Fibroblast of lung (primary cell): ENCODE data around the gene KLK14.

Source experiments
- EZH2 ChIP-seq: IDR thresholded peaks from 2 replicates; pipeline ENCODE4 v1.5.1; 2012; ENCODE audit warnings: low read length, control low read depth, mild to moderate bottlenecking; ENCODE audit errors: missing control alignments
- TF ChIP-seq, protein P1 (sequence below), 2 donors: IDR thresholded peaks in 1 of 2; conservative IDR thresholded peaks in 1 of 2; 1 replicate in 1 of 2; 2 replicates in 1 of 2; pipeline ENCODE4 v1.5.1; 2011 to 2012; ENCODE audit warnings: low read length in 2 of 2, control low read depth in 1 of 2, inconsistent platforms in 1 of 2, low read depth in 1 of 2, mild to moderate bottlenecking in 1 of 2

DNA sequence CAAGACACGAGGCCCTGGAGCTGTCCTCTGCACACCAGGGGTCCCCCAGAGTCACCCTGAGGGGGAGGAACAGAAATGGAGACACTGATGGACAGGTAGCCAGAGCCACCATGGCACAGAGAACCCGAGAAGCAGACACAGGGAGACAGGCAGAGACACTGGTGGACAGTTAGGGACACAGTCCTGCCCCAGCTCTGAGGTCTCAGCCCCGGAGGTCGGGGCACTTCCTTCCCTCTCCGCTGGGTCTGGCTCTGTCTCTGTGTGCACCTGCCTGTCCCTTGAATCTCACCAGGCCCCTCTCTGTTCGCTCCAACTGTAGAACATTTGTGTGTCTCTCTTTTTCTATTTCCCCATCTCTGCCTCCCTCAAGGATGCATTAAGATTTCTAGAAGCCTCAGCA, 4.6 kb downstream of the KLK14 start:
- TF ChIP-seq EZH2: no peak
- TF ChIP-seq, protein P1, sequence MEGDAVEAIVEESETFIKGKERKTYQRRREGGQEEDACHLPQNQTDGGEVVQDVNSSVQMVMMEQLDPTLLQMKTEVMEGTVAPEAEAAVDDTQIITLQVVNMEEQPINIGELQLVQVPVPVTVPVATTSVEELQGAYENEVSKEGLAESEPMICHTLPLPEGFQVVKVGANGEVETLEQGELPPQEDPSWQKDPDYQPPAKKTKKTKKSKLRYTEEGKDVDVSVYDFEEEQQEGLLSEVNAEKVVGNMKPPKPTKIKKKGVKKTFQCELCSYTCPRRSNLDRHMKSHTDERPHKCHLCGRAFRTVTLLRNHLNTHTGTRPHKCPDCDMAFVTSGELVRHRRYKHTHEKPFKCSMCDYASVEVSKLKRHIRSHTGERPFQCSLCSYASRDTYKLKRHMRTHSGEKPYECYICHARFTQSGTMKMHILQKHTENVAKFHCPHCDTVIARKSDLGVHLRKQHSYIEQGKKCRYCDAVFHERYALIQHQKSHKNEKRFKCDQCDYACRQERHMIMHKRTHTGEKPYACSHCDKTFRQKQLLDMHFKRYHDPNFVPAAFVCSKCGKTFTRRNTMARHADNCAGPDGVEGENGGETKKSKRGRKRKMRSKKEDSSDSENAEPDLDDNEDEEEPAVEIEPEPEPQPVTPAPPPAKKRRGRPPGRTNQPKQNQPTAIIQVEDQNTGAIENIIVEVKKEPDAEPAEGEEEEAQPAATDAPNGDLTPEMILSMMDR (conservative IDR thresholded peaks at IDR 0.05 in 1 of 2, IDR thresholded peaks at IDR 0.05 in 1 of 2; ENCODE audit: low read depth in 1 of 2, low read length in 2 of 2): no peak
